ENCODE results near the gene CLEC20A. TPM values are rescaled to one million over a fixed set of nuclear protein-coding genes. Genes with fewer than 3 reads are reported as not detected.

Gene CLEC20A
- not detected in 2 replicates for total RNA-seq

DNA sequence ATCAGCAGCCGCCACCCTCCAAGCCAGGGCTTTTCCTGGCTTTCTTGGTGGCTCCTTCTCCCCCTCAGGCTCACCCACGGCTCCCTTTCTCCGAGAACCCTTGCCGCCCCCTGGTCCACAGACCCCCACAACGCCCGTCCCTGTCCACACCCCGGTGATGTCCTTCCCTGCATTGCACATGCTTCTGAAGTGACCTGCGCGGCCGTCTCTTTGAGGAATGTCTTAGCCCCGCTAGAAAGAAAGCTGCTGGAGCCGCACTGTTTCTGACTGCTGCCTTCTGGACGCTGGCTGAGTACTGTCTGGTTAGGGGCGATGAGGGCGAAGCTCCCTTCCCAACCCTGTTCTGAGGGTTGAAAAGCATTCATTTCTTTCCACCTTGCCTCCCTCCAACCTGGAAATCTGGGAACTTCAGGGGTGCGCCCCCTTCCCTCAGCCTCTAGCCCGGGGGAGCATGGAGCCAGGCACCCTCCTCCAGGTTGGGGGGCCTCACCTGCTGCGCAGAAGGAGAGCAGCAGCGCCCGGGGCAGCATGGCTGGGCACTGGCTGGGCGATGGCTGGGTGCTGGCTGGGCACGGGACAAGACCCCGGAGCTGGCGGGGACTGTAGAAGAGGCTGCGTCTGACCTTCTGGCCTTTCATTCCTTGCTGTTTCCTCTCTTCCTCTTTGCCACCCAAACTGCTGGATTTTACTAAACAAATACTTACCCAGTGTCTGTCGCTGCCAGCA, at the start of gene CLEC20A:
Gene CLEC20A (minus strand): TSS at position 555 of the 726 bp plus-strand sequence. CDS start 25 bp downstream, at position 530.

DNA sequence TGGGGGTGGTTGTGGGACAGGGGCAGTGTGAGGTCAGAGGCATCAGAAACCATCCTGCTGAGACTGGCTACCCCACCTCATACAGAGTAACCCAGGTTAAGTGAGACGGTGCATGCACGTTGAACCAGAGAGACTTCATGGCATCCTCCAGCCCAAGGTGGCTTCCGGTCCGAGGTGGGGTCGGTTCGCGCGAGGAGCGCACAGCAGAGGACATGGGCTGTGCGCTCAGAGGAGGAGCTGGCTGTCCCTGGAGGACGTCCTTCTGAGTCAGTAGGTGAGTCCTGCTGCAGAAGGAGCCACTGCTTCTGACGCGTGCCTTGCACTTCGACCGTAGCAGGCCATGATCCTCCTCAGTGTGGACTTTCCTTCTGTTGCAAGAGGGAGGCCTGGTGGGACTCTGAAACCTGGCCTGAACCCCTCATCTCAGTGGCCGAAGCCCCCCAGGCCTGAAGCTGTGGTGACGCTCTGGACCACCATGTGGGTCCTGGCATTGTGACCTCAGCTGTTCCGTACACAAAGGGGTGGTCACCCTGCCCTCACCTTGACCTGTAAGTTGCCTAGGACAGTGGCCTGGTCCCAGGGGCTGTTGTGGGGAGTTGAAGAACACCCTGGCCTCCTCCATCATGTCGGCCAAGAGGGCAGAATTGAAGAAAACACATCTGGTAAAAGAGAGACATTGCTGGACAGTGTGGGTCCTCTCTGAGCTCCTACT, 16.0 kb upstream of the CLEC20A start, which contains the start of gene TEX35:
Gene TEX35 (plus strand): TSS at position 544 of the 712 bp plus-strand sequence. CDS start 80 bp downstream, at position 624.

Small RNA genes within 50 kb of the gene (small RNA-seq; reads per million reads assigned to genes)
- gene RF00017 = not detected

Other genes starting within 250 kb of the CLEC20A start
- gene TEX35, start 16.1 kb upstream of the CLEC20A start, total RNA-seq = 0.10 TPM in 1 of 2 replicates, not detected in the other
- 46.1 and 49.4 TPM in 2 replicates for gene RALGPS2, start 228.3 kb upstream of the CLEC20A start, total RNA-seq

All from vein endothelial cell (primary cell).